Panc1 (cell line): ENCODE data around the gene CD101.

Source experiments
- POLR2AphosphoS5 ChIP-seq: IDR thresholded peaks from 2 replicates; pipeline ENCODE4 v1.6.1; 2012; ENCODE audit warnings: mild to moderate bottlenecking, low read depth, low read length, moderate library complexity
- SIN3A ChIP-seq: IDR thresholded peaks from 2 replicates; pipeline ENCODE4 v1.6.1; 2012; ENCODE audit warnings: low read depth, mild to moderate bottlenecking, low read length, moderate library complexity, borderline replicate concordance; ENCODE audit not compliant: insufficient read depth
- TF ChIP-seq, protein P1 (sequence below): fragments of 450-650 bp; IDR thresholded peaks from 2 replicates; pipeline ENCODE4 v1.5.1; 2017; ENCODE audit warnings: mild to moderate bottlenecking

- TF ChIP-seq SIN3A (no peak), POLR2AphosphoS5 (no peak)
- TF ChIP-seq, protein P1, sequence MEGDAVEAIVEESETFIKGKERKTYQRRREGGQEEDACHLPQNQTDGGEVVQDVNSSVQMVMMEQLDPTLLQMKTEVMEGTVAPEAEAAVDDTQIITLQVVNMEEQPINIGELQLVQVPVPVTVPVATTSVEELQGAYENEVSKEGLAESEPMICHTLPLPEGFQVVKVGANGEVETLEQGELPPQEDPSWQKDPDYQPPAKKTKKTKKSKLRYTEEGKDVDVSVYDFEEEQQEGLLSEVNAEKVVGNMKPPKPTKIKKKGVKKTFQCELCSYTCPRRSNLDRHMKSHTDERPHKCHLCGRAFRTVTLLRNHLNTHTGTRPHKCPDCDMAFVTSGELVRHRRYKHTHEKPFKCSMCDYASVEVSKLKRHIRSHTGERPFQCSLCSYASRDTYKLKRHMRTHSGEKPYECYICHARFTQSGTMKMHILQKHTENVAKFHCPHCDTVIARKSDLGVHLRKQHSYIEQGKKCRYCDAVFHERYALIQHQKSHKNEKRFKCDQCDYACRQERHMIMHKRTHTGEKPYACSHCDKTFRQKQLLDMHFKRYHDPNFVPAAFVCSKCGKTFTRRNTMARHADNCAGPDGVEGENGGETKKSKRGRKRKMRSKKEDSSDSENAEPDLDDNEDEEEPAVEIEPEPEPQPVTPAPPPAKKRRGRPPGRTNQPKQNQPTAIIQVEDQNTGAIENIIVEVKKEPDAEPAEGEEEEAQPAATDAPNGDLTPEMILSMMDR: no peak
These were observed 14.2 kb downstream of the CD101 start for GRCh38 chr1:117015724-117016123.
